HCT116 (cell line): Measurements from ENCODE around the gene PRKCA. TPM values are rescaled to one million over a fixed set of nuclear protein-coding genes. Genes with fewer than 3 reads are reported as not detected.

ENCODE experiments used
- ATAC-seq: fragments of 200-7000 bp; cut with Tn5 transposase; 2 replicates; pipeline ENCODE4 v1.9.1; 2020; ENCODE audit warnings: mild to moderate bottlenecking, moderate library complexity
- BruUV-seq: library from RNA; stranded (reverse); fragments of 400-500 nt; replicated peaks from 2 replicates; lab custom pipeline; 2021; lab: Mats Ljungman, UMichigan
- CTCF ChIA-PET: fragments of 300-600 bp; sonication (Branson Sonifier 250); formaldehyde crosslinking; loops from one replicate; lab custom pipeline; 2021; ENCODE audit warnings: antibody characterized with exemption; lab: Charles Lee
- POLR2A ChIA-PET: fragments of 300-600, 350-600 bp; sonication (Branson Sonifier 250); formaldehyde crosslinking; loops from one replicate; lab custom pipeline; 2021; ENCODE audit warnings: antibody characterized with exemption; lab: Charles Lee
- RAD21 ChIA-PET, 2 experiments: fragments of 300-600 bp; sonication (Branson Sonifier 250); formaldehyde crosslinking; loops; one replicate each; lab custom pipeline; 2023; ENCODE audit warnings: low total read pairs in 2 of 2; ENCODE audit not compliant: uncharacterized antibody in 2 of 2, unreplicated experiment in 2 of 2, low non-redundant PET in 1 of 2; lab: Charles Lee
- DNase-seq: peaks from one replicate; pipeline ENCODE4 v3.0.0-alpha.2; 2010; ENCODE audit warnings: low read depth, low spot score
- H2AFZ ChIP-seq: fragments of 200-600 bp; shearing (Covaris generic), sonication (generic); 2 replicates; pipeline ENCODE4 v1.6.1; 2017; ENCODE audit warnings: low read depth, mixed run types, mixed read lengths, antibody characterized with exemption, low read length; ENCODE audit not compliant: poor library complexity, severe bottlenecking
- H3K27ac ChIP-seq: 2 replicates; pipeline ENCODE4 v1.5.1; 2012; ENCODE audit warnings: low read depth, low read length
- H3K27me3 ChIP-seq: fragments of 200-600 bp; sonication (generic); 2 replicates; pipeline ENCODE4 v1.6.1; 2016; ENCODE audit warnings: mixed run types, low read length, mixed read lengths; ENCODE audit not compliant: insufficient read depth
- H3K36me3 ChIP-seq, 2 experiments: fragments of 200-500 bp in 1 of 2; fragments of 200-600 bp in 1 of 2; sonication (Bioruptor generic) in 1 of 2; sonication (generic) in 1 of 2; 2 replicates each; pipeline versions ENCODE4 v1.5.1 to v1.6.1; 2014 to 2016; ENCODE audit warnings: low read length in 2 of 2, inconsistent platforms in 1 of 2, mixed read lengths in 1 of 2, mixed run types in 1 of 2; ENCODE audit not compliant: insufficient read depth in 2 of 2, control insufficient read depth in 1 of 2
- H3K4me1 ChIP-seq, 2 experiments: fragments of 200-600 bp in 1 of 2; sonication (generic) in 1 of 2; 2 replicates each; pipeline versions ENCODE4 v1.5.1 to v1.6.1; 2012 to 2017; ENCODE audit warnings: low read length in 2 of 2, inconsistent platforms in 1 of 2, mild to moderate bottlenecking in 1 of 2, mixed read lengths in 1 of 2, mixed run types in 1 of 2, moderate library complexity in 1 of 2; ENCODE audit not compliant: insufficient read depth in 2 of 2, control insufficient read depth in 1 of 2
- H3K4me2 ChIP-seq: fragments of 200-600 bp; sonication (generic); 2 replicates; pipeline ENCODE4 v1.6.1; 2017; ENCODE audit warnings: mixed run types, low read length, mixed read lengths
- H3K4me3 ChIP-seq, 2 experiments: fragments of 200-600 bp in 1 of 2; sonication (generic) in 1 of 2; replicated peaks in 1 of 2; 2 replicates each; pipeline ENCODE4 v1.5.1; 2011 to 2016; ENCODE audit warnings: low read length in 2 of 2, control low read depth in 1 of 2, low read depth in 1 of 2, mild to moderate bottlenecking in 1 of 2, mixed read lengths in 1 of 2, mixed run types in 1 of 2
- H3K79me2 ChIP-seq: fragments of 200-600 bp; sonication (generic); 2 replicates; pipeline ENCODE4 v1.6.1; 2017; ENCODE audit warnings: mild to moderate bottlenecking, mixed run types, low read length, moderate library complexity, mixed read lengths; ENCODE audit not compliant: insufficient read depth
- H3K9ac ChIP-seq: fragments of 200-600 bp; sonication (generic); 2 replicates; pipeline ENCODE4 v1.6.1; 2016; ENCODE audit warnings: low read length, mixed read lengths
- H3K9me2 ChIP-seq: fragments of 200-600 bp; sonication (generic), shearing (Covaris generic); 2 replicates; pipeline ENCODE4 v1.6.1; 2017; ENCODE audit warnings: mixed run types, mild to moderate bottlenecking, moderate library complexity; ENCODE audit not compliant: insufficient read depth
- H3K9me3 ChIP-seq, 2 experiments: fragments of 200-500 bp in 1 of 2; fragments of 200-600 bp in 1 of 2; sonication (Bioruptor generic) in 1 of 2; sonication (generic) in 1 of 2; 2 replicates each; pipeline ENCODE4 v1.6.1; 2014 to 2017; ENCODE audit warnings: low read length in 2 of 2, mixed read lengths in 2 of 2, inconsistent platforms in 1 of 2, low read depth in 1 of 2, mild to moderate bottlenecking in 1 of 2, mixed run types in 1 of 2, moderate library complexity in 1 of 2; ENCODE audit not compliant: control insufficient read depth in 1 of 2, insufficient read depth in 1 of 2
- H4K20me1 ChIP-seq: fragments of 200-600 bp; sonication (generic), shearing (Covaris generic); 2 replicates; pipeline ENCODE4 v1.6.1; 2017; ENCODE audit warnings: mixed run types, mild to moderate bottlenecking, moderate library complexity; ENCODE audit not compliant: insufficient read depth
- CBX3 ChIP-seq: IDR thresholded peaks from 2 replicates; pipeline ENCODE4 v1.6.1; 2012; ENCODE audit warnings: low read depth
- POLR2AphosphoS5 ChIP-seq: IDR thresholded peaks from 2 replicates; pipeline ENCODE4 v1.6.1; 2011; ENCODE audit warnings: mild to moderate bottlenecking, low read depth, low read length, moderate library complexity
- REST ChIP-seq: IDR thresholded peaks from 2 replicates; pipeline ENCODE4 v1.6.1; 2012; ENCODE audit warnings: low read depth
- SRF ChIP-seq: IDR thresholded peaks from 2 replicates; pipeline ENCODE4 v1.6.1; 2012; ENCODE audit warnings: low read depth
- TCF7L2 ChIP-seq: IDR thresholded peaks from 2 replicates; pipeline ENCODE4 v1.7.0; 2011; ENCODE audit warnings: borderline replicate concordance, inconsistent platforms; ENCODE audit not compliant: insufficient read depth, insufficient read length; ENCODE audit errors: extremely low read depth
- ZNF274 ChIP-seq: fragments of 200-500 bp; sonication (Bioruptor generic); IDR thresholded peaks from 2 replicates; pipeline ENCODE4 v1.6.1; 2014; ENCODE audit warnings: mild to moderate bottlenecking, low read depth, low read length, inconsistent platforms
- intact Hi-C: fragments of 100-400 bp; cut with micrococcal nuclease; formaldehyde crosslinking; loops from 2 replicates; pipeline ENCODE4 v1.10.0; 2022
- total RNA-seq: library from RNA; stranded (reverse); gene quantifications from one replicate; pipeline ENCODE4 v1.2.1, GENCODE V29; 2021; ENCODE audit not compliant: unreplicated experiment

PRKCA gene
- total RNA-seq, 1 experiment from 2014 or later: 18.8 TPM

GRCh38 chr17:66432411-66432957 is 130.1 kb downstream of the PRKCA start:
- no peak for TF ChIP-seq SRF
- TF ChIP-seq POLR2AphosphoS5: no peak
- no peak for TF ChIP-seq ZNF274
- TF ChIP-seq, all 23 proteins: peak for 0
- ChIA-PET RAD21 (no interaction called here), CTCF (no interaction called here), POLR2A (no interaction called here)
- no peak for ATAC-seq
- H2AFZ ChIP-seq: no peak overlapping the region
- H3K36me3 ChIP-seq: no peaks in the 10 kb centered on the region
- intact Hi-C loops: no loop called here
- no peak overlapping the region for H3K4me3 ChIP-seq
- H3K79me2 ChIP-seq: no peaks in the 10 kb centered on the region
- H3K27ac ChIP-seq: no peak overlapping the region
- no peaks in the 10 kb centered on the region for H3K9me3 ChIP-seq
- 0 out of 2 replicates have a peak, but pooled peaks cover 5% of the 10 kb centered on the region for H3K27me3 ChIP-seq
- H3K9ac ChIP-seq: no peak overlapping the region
- no peak for DNase-seq
- no TSS peak for BruUV-seq
- no peaks in the 10 kb centered on the region for H3K9me2 ChIP-seq
- no peaks in the 10 kb centered on the region for H4K20me1 ChIP-seq
- no peak overlapping the region for H3K4me2 ChIP-seq
- no peaks in the 10 kb centered on the region for H3K4me1 ChIP-seq

GRCh38 chr17:66432996-66433551 is 130.7 kb downstream of the PRKCA start:
- Histone ChIP-seq H3K36me3 (no peaks in the 10 kb centered on the region), H3K4me3 (no peak overlapping the region), H3K9me3 (no peaks in the 10 kb centered on the region), H3K27me3 (0 out of 2 replicates have a peak, but pooled peaks cover 5% of the 10 kb centered on the region), H3K27ac (no peak overlapping the region), H4K20me1 (no peaks in the 10 kb centered on the region), H3K79me2 (no peaks in the 10 kb centered on the region), H3K9me2 (no peaks in the 10 kb centered on the region), H3K9ac (no peak overlapping the region), H3K4me2 (no peak overlapping the region), H2AFZ (no peak overlapping the region), H3K4me1 (no peaks in the 10 kb centered on the region)
- TF ChIP-seq REST (no peak), CBX3 (no peak), TCF7L2 (no peak)
- ChIA-PET RAD21 (no interaction called here), CTCF (no interaction called here), POLR2A (no interaction called here)
- intact Hi-C loops: no loop called here
- DNase-seq (no peak), ATAC-seq (no peak)
- no TSS peak for BruUV-seq
